IMR-90 (cell line): ENCODE results near the gene CHCHD4. TPM values are rescaled to one million over a fixed set of nuclear protein-coding genes. Genes with fewer than 3 reads are reported as not detected.

Experiments
- ATAC-seq: fragments of 200-7000 bp; cut with Tn5 transposase; 2 replicates; pipeline ENCODE4 v1.9.1; 2020; ENCODE audit warnings: low read depth, mild to moderate bottlenecking, moderate library complexity
- BruUV-seq: library from RNA; stranded (reverse); fragments of 400-500 nt; replicated peaks from 2 replicates; lab custom pipeline; 2021; lab: Mats Ljungman, UMichigan
- CTCF ChIA-PET: fragments of 300-600 bp; formaldehyde crosslinking; extraction: SDS; loops from one replicate; lab custom pipeline; 2021; ENCODE audit warnings: antibody characterized with exemption; lab: Yijun Ruan, JAX
- POLR2A ChIA-PET: fragments of 300-600 bp; sonication (Branson Sonifier 250); formaldehyde crosslinking; loops from one replicate; lab custom pipeline; 2022; ENCODE audit warnings: antibody characterized with exemption; ENCODE audit not compliant: unreplicated experiment; lab: Charles Lee
- DNase-seq: peaks from one replicate; pipeline ENCODE4 v3.0.0; 2013
- H2AFZ ChIP-seq: replicated peaks from 2 replicates; pipeline ENCODE3; 2013; ENCODE audit warnings: low read length, mild to moderate bottlenecking; ENCODE audit not compliant: poor library complexity
- H2AK5ac ChIP-seq: 2 replicates; pipeline ENCODE4 v1.6.1; 2013; ENCODE audit warnings: low read depth, low read length, inconsistent platforms
- H2AK9ac ChIP-seq: replicated peaks from 2 replicates; pipeline ENCODE3; 2013; ENCODE audit warnings: mild to moderate bottlenecking, low read depth, low read length, moderate library complexity; ENCODE audit not compliant: poor library complexity
- H2BK120ac ChIP-seq: 2 replicates; pipeline ENCODE4 v1.6.1; 2013; ENCODE audit warnings: low read depth, low read length, inconsistent platforms
- H2BK15ac ChIP-seq: 3 replicates; pipeline ENCODE4 v1.6.1; 2013; ENCODE audit warnings: low read depth, low read length, inconsistent platforms
- H2BK20ac ChIP-seq: 2 replicates; pipeline ENCODE4 v1.6.1; 2013; ENCODE audit warnings: low read depth, mild to moderate bottlenecking, inconsistent platforms, low read length, moderate library complexity
- H2BK5ac ChIP-seq: 2 replicates; pipeline ENCODE4 v1.6.1; 2013; ENCODE audit warnings: mild to moderate bottlenecking, low read depth, low read length, inconsistent platforms; ENCODE audit not compliant: poor library complexity, severe bottlenecking
- H3K14ac ChIP-seq: replicated peaks from 2 replicates; pipeline ENCODE4 v1.6.1; 2013; ENCODE audit warnings: low read depth, low read length, inconsistent platforms
- H3K18ac ChIP-seq: 2 replicates; pipeline ENCODE4 v1.6.1; 2013; ENCODE audit warnings: low read depth, low read length, control low read depth
- H3K23ac ChIP-seq: 2 replicates; pipeline ENCODE4 v1.6.1; 2013; ENCODE audit warnings: low read depth, low read length, inconsistent platforms
- H3K27ac ChIP-seq: 2 replicates; pipeline ENCODE4 v1.5.1; 2013; ENCODE audit warnings: mild to moderate bottlenecking, control low read depth, low read length; ENCODE audit not compliant: insufficient read depth
- H3K27me3 ChIP-seq: 2 replicates; pipeline ENCODE4 v1.6.1; 2013; ENCODE audit warnings: low read length; ENCODE audit not compliant: control insufficient read depth, insufficient read depth
- H3K36me3 ChIP-seq: 2 replicates; pipeline ENCODE4 v1.6.1; 2013; ENCODE audit warnings: low read length, mixed read lengths; ENCODE audit not compliant: control insufficient read depth, insufficient read depth
- H3K4ac ChIP-seq: 2 replicates; pipeline ENCODE4 v1.6.1; 2013; ENCODE audit warnings: low read depth, low read length, inconsistent platforms
- H3K4me1 ChIP-seq: 2 replicates; pipeline ENCODE4 v1.6.1; 2013; ENCODE audit warnings: low read length, mixed read lengths; ENCODE audit not compliant: control insufficient read depth, insufficient read depth
- H3K4me2 ChIP-seq: 2 replicates; pipeline ENCODE4 v1.6.1; 2013; ENCODE audit warnings: low read depth, mild to moderate bottlenecking, control low read depth, low read length, moderate library complexity
- H3K4me3 ChIP-seq: 2 replicates; pipeline ENCODE4 v1.5.1; 2013; ENCODE audit warnings: low read depth, mild to moderate bottlenecking, control low read depth, low read length, moderate library complexity; ENCODE audit not compliant: insufficient read depth
- H3K56ac ChIP-seq: 2 replicates; pipeline ENCODE4 v1.6.1; 2013; ENCODE audit warnings: low read length, inconsistent platforms; ENCODE audit not compliant: insufficient read depth; ENCODE audit errors: extremely low read depth
- H3K79me1 ChIP-seq, 2 experiments: 2 replicates each; pipeline ENCODE4 v1.6.1; 2013; ENCODE audit warnings: low read length in 2 of 2, inconsistent platforms in 1 of 2, low read depth in 1 of 2
- H3K9ac ChIP-seq: 2 replicates; pipeline ENCODE4 v1.6.1; 2013; ENCODE audit warnings: low read depth, low read length, control low read depth
- H3K9me1 ChIP-seq: 2 replicates; pipeline ENCODE4 v1.6.1; 2013; ENCODE audit warnings: low read length, inconsistent platforms; ENCODE audit not compliant: insufficient read depth
- H3K9me3 ChIP-seq: 2 replicates; pipeline ENCODE4 v1.6.1; 2013; ENCODE audit warnings: low read length; ENCODE audit not compliant: control insufficient read depth, insufficient read depth
- H4K20me1 ChIP-seq: 2 replicates; pipeline ENCODE4 v1.6.1; 2013; ENCODE audit warnings: low read length, inconsistent platforms; ENCODE audit not compliant: insufficient read depth
- H4K5ac ChIP-seq: 2 replicates; pipeline ENCODE4 v1.6.1; 2013; ENCODE audit warnings: mild to moderate bottlenecking, low read depth, low read length, control low read depth
- H4K8ac ChIP-seq, 2 experiments: 2 replicates each; pipeline ENCODE4 v1.6.1; 2013; ENCODE audit warnings: low read depth in 2 of 2, low read length in 2 of 2, control low read depth in 1 of 2, inconsistent platforms in 1 of 2
- H4K91ac ChIP-seq: 2 replicates; pipeline ENCODE4 v1.6.1; 2013; ENCODE audit warnings: low read depth, low read length, inconsistent platforms; ENCODE audit not compliant: insufficient read depth
- BHLHE40 ChIP-seq: fragments of 150-350 bp; IDR thresholded peaks from 2 replicates; pipeline ENCODE4 v1.6.1; 2016; ENCODE audit warnings: mild to moderate bottlenecking, low read depth, low read length
- NFE2L2 ChIP-seq: fragments of 150-350 bp; IDR thresholded peaks from 2 replicates; pipeline ENCODE4 v1.6.1; 2016; ENCODE audit warnings: low read depth, mild to moderate bottlenecking, low read length
- POLR2A ChIP-seq: IDR thresholded peaks from 2 replicates; pipeline ENCODE4 v1.6.1; 2012; ENCODE audit warnings: mild to moderate bottlenecking, low read depth, low read length
- RAD21 ChIP-seq: IDR thresholded peaks from 2 replicates; pipeline ENCODE4 v1.6.1; 2012; ENCODE audit warnings: low read length, improper control_type of control experiment
- SMC3 ChIP-seq: fragments of 150-350 bp; IDR thresholded peaks from 2 replicates; pipeline ENCODE4 v1.6.1; 2016; ENCODE audit warnings: low read depth, mild to moderate bottlenecking, antibody characterized with exemption, low read length, moderate library complexity
- WGBS, 2 experiments: methylation state at CpG; one replicate each; pipeline versions ENCODE4 v1.1.5 to v1.1.7; 2013; ENCODE audit warnings: missing lambda C conversion rate in 2 of 2; ENCODE audit not compliant: insufficient read length in 1 of 2; ENCODE audit errors: extremely low coverage in 2 of 2; 5-methylcytosine and 5-hydroxymethylcytosine counted together
- dilution Hi-C: fragments of 300-500 bp; cut with HindIII; formaldehyde crosslinking; loops from one replicate; pipeline ENCODE4 v1.14.3; 2018; ENCODE audit warnings: low sequenced_read_pairs; ENCODE audit not compliant: unreplicated experiment
- in situ Hi-C: fragments of 300-500 bp; cut with MboI; formaldehyde crosslinking; loops from 3 replicates; pipeline ENCODE4 v1.14.3; 2019; ENCODE audit warnings: low sequenced_read_pairs, inconsistent platforms, mixed read lengths
- intact Hi-C: fragments of 100-400 bp; cut with micrococcal nuclease; formaldehyde crosslinking; loops from 2 replicates; pipeline ENCODE4 v1.10.0; 2022
- polyA plus RNA-seq, 3 experiments: library from polyadenylated mRNA; depleted of rRNA; stranded (reverse); fragments of >200 nt; gene quantifications; 2 replicates each; pipeline ENCODE4 v1.2.3, GENCODE V29; 2012; ENCODE audit warnings: low replicate concordance in 1 of 3
- total RNA-seq: library from RNA; depleted of rRNA; stranded (reverse); fragments of >200 nt; gene quantifications from 2 replicates; pipeline ENCODE4 v1.2.3, GENCODE V29; 2012

CHCHD4 gene
- total and polyA plus RNA-seq, 2 of the 4 experiments (the other 2 are of a cell fraction): 9.0 to 9.8 TPM

- Histone ChIP-seq H4K20me1 (no peaks in the 10 kb centered on the region), H3K9me1 (peaks cover 2% of the 10 kb centered on the region; the same call in 1 of the 2 replicates), H2AK5ac (no peak overlapping the region), H3K14ac (no peak overlapping the region), H2AK9ac (no peak overlapping the region), H3K36me3 (peaks cover 61% of the 10 kb centered on the region), H2BK20ac (no peak overlapping the region), H3K4ac (no peak overlapping the region), H3K23ac (no peak overlapping the region), H4K91ac (no peak overlapping the region), H3K9me3 (peaks cover 4% of the 10 kb centered on the region; the same call in 1 of the 2 replicates), H2BK120ac (no peak overlapping the region), H2BK5ac (no peak overlapping the region), H3K4me1 (no peaks in the 10 kb centered on the region), H3K27ac (no peak overlapping the region), H3K4me3 (no peak overlapping the region), H4K5ac (no peak overlapping the region), H2AFZ (no peak overlapping the region), H3K79me1 (peaks cover 25 to 37% of the 10 kb centered on the region in 2 experiments), H3K18ac (no peak overlapping the region), H3K4me2 (no peak overlapping the region), H3K9ac (no peak overlapping the region), H3K27me3 (no peaks in the 10 kb centered on the region), H3K56ac (no peak overlapping the region), H4K8ac (no peak overlapping the region), H2BK15ac (no peak overlapping the region)
- intact Hi-C loops: no loop called here
- no peak for DNase-seq
- BruUV-seq: no TSS peak
- no peak for TF ChIP-seq RAD21
- no peak for TF ChIP-seq SMC3
- TF ChIP-seq POLR2A: no peak
- TF ChIP-seq NFE2L2: no peak
- no peak for TF ChIP-seq BHLHE40
- in situ Hi-C loops: no loop called here
- dilution Hi-C loops: no loop called here
- POLR2A ChIA-PET: no interaction called here
- CTCF ChIA-PET: no interaction called here
- 97% methylated on average over 3 of the region's 9 CpGs; no CpG with 5 or more reads in 1 of the 2 experiments for WGBS, 2 experiments
- ATAC-seq: no peak
Measured at GRCh38 chr3:14157951-14158350, 33.3 kb upstream of the CHCHD4 start.
